Karpas-422 (cell line): ENCODE results near the gene CHST11. TPM values are rescaled to one million over a fixed set of nuclear protein-coding genes. Genes with fewer than 3 reads are reported as not detected.

Source experiments
- DNase-seq: peaks from one replicate; pipeline ENCODE4 v3.0.0-alpha.2; 2015
- H2AFZ ChIP-seq: fragments of 200-600 bp; sonication (generic); 2 replicates; pipeline ENCODE4 v1.6.1; 2014; ENCODE audit warnings: antibody characterized with exemption, low read length, mixed read lengths
- H3K27ac ChIP-seq: fragments of 200-600 bp; sonication (generic); 2 replicates; pipeline ENCODE4 v1.5.1; 2014; ENCODE audit warnings: mild to moderate bottlenecking, low read length, moderate library complexity
- H3K27me3 ChIP-seq: fragments of 200-600 bp; sonication (generic); 2 replicates; pipeline ENCODE4 v1.6.1; 2014; ENCODE audit warnings: low read length, mixed read lengths
- H3K36me3 ChIP-seq: fragments of 200-600 bp; sonication (generic); 2 replicates; pipeline ENCODE4 v1.6.1; 2014; ENCODE audit warnings: low read length, mixed read lengths; ENCODE audit not compliant: insufficient read depth
- H3K4me1 ChIP-seq: fragments of 200-600 bp; sonication (generic); 2 replicates; pipeline ENCODE4 v1.6.1; 2014; ENCODE audit warnings: mild to moderate bottlenecking, low read length, mixed read lengths
- H3K4me2 ChIP-seq: fragments of 200-600 bp; sonication (generic); 2 replicates; pipeline ENCODE4 v1.6.1; 2014; ENCODE audit warnings: low read length, low read depth, mild to moderate bottlenecking; ENCODE audit not compliant: poor library complexity, severe bottlenecking
- H3K4me3 ChIP-seq: fragments of 200-600 bp; sonication (generic); 2 replicates; pipeline ENCODE4 v1.5.1; 2014; ENCODE audit warnings: mild to moderate bottlenecking, antibody characterized with exemption, low read length, mixed read lengths
- H3K79me2 ChIP-seq: fragments of 200-600 bp; sonication (generic); 2 replicates; pipeline ENCODE4 v1.6.1; 2014; ENCODE audit warnings: mild to moderate bottlenecking, low read length, mixed read lengths
- H3K9ac ChIP-seq: fragments of 200-600 bp; sonication (generic); 2 replicates; pipeline ENCODE4 v1.6.0; 2014; ENCODE audit warnings: low read length
- H3K9me2 ChIP-seq: fragments of 200-600 bp; sonication (generic), shearing (Covaris generic); replicated peaks from 2 replicates; pipeline ENCODE4 v1.6.0; 2014; ENCODE audit warnings: mild to moderate bottlenecking, low read length, moderate library complexity; ENCODE audit not compliant: insufficient read depth
- H3K9me3 ChIP-seq: fragments of 300-700, 200-600 bp; sonication (generic); 2 replicates; pipeline ENCODE4 v1.6.1; 2014; ENCODE audit warnings: low read length, mixed read lengths
- H4K20me1 ChIP-seq: fragments of 200-600 bp; sonication (generic); 2 replicates; pipeline ENCODE4 v1.6.1; 2014; ENCODE audit warnings: mild to moderate bottlenecking, antibody characterized with exemption, low read length, low read depth; ENCODE audit not compliant: insufficient read depth
- total RNA-seq: library from RNA; depleted of rRNA; stranded (reverse); fragments of >200 nt; shearing (Covaris generic); gene quantifications from 2 replicates; pipeline ENCODE4 v1.2.3, GENCODE V29; 2014; ENCODE audit warnings: low replicate concordance

The CHST11 gene
- total RNA-seq, 1 experiment from 2014 or later, result not detected

GRCh38 chr12:104681012-104681690 lies 224.4 kb downstream of the CHST11 start:
- Histone ChIP-seq H3K27ac (no peak overlapping the region), H4K20me1 (no peaks in the 10 kb centered on the region), H3K4me1 (peaks cover 7% of the 10 kb centered on the region), H3K9me3 (no peaks in the 10 kb centered on the region), H3K4me2 (no peak overlapping the region), H3K9me2 (no peaks in the 10 kb centered on the region), H3K36me3 (no peaks in the 10 kb centered on the region), H3K9ac (no peak overlapping the region), H3K4me3 (no peak overlapping the region), H2AFZ (no peak overlapping the region), H3K79me2 (no peaks in the 10 kb centered on the region), H3K27me3 (no peaks in the 10 kb centered on the region)
- no peak for DNase-seq

- Histone ChIP-seq H2AFZ (no peak overlapping the region), H3K9ac (no peak overlapping the region), H3K4me2 (no peak overlapping the region), H3K4me3 (no peak overlapping the region), H3K27ac (no peak overlapping the region), H3K4me1 (peaks cover 7% of the 10 kb centered on the region), H4K20me1 (no peaks in the 10 kb centered on the region), H3K79me2 (no peaks in the 10 kb centered on the region), H3K9me2 (no peaks in the 10 kb centered on the region), H3K27me3 (no peaks in the 10 kb centered on the region), H3K36me3 (no peaks in the 10 kb centered on the region), H3K9me3 (no peaks in the 10 kb centered on the region)
- peak; percentile 43 for DNase-seq
Observed at GRCh38 chr12:104682790-104683279, 226.1 kb downstream of the CHST11 start.

- Histone ChIP-seq H3K36me3 (no peaks in the 10 kb centered on the region), H3K27ac (no peak overlapping the region), H2AFZ (no peak overlapping the region), H3K9me2 (no peaks in the 10 kb centered on the region), H3K27me3 (no peaks in the 10 kb centered on the region), H3K9me3 (no peaks in the 10 kb centered on the region), H3K79me2 (no peaks in the 10 kb centered on the region), H3K9ac (no peak overlapping the region), H3K4me1 (peaks cover 7% of the 10 kb centered on the region), H3K4me3 (no peak overlapping the region), H3K4me2 (no peak overlapping the region), H4K20me1 (no peaks in the 10 kb centered on the region)
- DNase-seq, result no peak
Observed at GRCh38 chr12:104683831-104684503, 227.2 kb downstream of the CHST11 start.

- no peaks in the 10 kb centered on the region for H3K36me3 ChIP-seq
- H2AFZ ChIP-seq, result no peak overlapping the region
- no peaks in the 10 kb centered on the region for H4K20me1 ChIP-seq
- H3K9ac ChIP-seq, result no peak overlapping the region
- H3K27me3 ChIP-seq, result no peaks in the 10 kb centered on the region
- H3K9me3 ChIP-seq, result no peaks in the 10 kb centered on the region
- no peaks in the 10 kb centered on the region for H3K79me2 ChIP-seq
- H3K27ac ChIP-seq, result no peak overlapping the region
- H3K4me1 ChIP-seq, result peaks cover 4% of the 10 kb centered on the region
- no peak for DNase-seq
- no peaks in the 10 kb centered on the region for H3K9me2 ChIP-seq
- H3K4me2 ChIP-seq, result no peak overlapping the region
- no peak overlapping the region for H3K4me3 ChIP-seq
Observed at GRCh38 chr12:104684884-104685283, 228.1 kb downstream of the CHST11 start.

GRCh38 chr12:104685366-104685765 lies 228.6 kb downstream of the CHST11 start:
- H3K36me3 ChIP-seq, result no peaks in the 10 kb centered on the region
- no peak overlapping the region for H3K9ac ChIP-seq
- H2AFZ ChIP-seq, result no peak overlapping the region
- no peaks in the 10 kb centered on the region for H4K20me1 ChIP-seq
- no peaks in the 10 kb centered on the region for H3K79me2 ChIP-seq
- no peaks in the 10 kb centered on the region; the same call in 1 of the 2 replicates for H3K4me1 ChIP-seq
- DNase-seq, result no peak
- no peaks in the 10 kb centered on the region for H3K9me3 ChIP-seq
- H3K27ac ChIP-seq, result no peak overlapping the region
- no peak overlapping the region for H3K4me2 ChIP-seq
- H3K4me3 ChIP-seq, result no peak overlapping the region
- H3K27me3 ChIP-seq, result no peaks in the 10 kb centered on the region
- no peaks in the 10 kb centered on the region for H3K9me2 ChIP-seq

GRCh38 chr12:104686196-104686595 lies 229.4 kb downstream of the CHST11 start:
- H4K20me1 ChIP-seq, result no peaks in the 10 kb centered on the region
- H3K9ac ChIP-seq, result no peak overlapping the region
- no peaks in the 10 kb centered on the region for H3K36me3 ChIP-seq
- H3K9me3 ChIP-seq, result no peaks in the 10 kb centered on the region
- no peak overlapping the region for H3K4me2 ChIP-seq
- no peak for DNase-seq
- H3K9me2 ChIP-seq, result no peaks in the 10 kb centered on the region
- H3K4me3 ChIP-seq, result no peak overlapping the region
- H3K79me2 ChIP-seq, result no peaks in the 10 kb centered on the region
- H3K27me3 ChIP-seq, result no peaks in the 10 kb centered on the region
- no peak overlapping the region for H2AFZ ChIP-seq
- H3K27ac ChIP-seq, result no peak overlapping the region
- H3K4me1 ChIP-seq, result no peaks in the 10 kb centered on the region

- no peaks in the 10 kb centered on the region for H3K9me2 ChIP-seq
- no peak overlapping the region for H3K4me3 ChIP-seq
- H3K9ac ChIP-seq, result no peak overlapping the region
- DNase-seq, result no peak
- no peaks in the 10 kb centered on the region for H3K9me3 ChIP-seq
- H3K27me3 ChIP-seq, result no peaks in the 10 kb centered on the region
- H4K20me1 ChIP-seq, result no peaks in the 10 kb centered on the region
- H3K79me2 ChIP-seq, result no peaks in the 10 kb centered on the region
- H3K27ac ChIP-seq, result no peak overlapping the region
- no peak overlapping the region for H2AFZ ChIP-seq
- H3K36me3 ChIP-seq, result no peaks in the 10 kb centered on the region
- H3K4me1 ChIP-seq, result peaks cover 4% of the 10 kb centered on the region
- H3K4me2 ChIP-seq, result no peak overlapping the region
Observed at GRCh38 chr12:104687823-104688573, 231.2 kb downstream of the CHST11 start.

- DNase-seq, result no peak
- Histone ChIP-seq H3K4me1 (peaks cover 4% of the 10 kb centered on the region), H3K9ac (no peak overlapping the region), H3K27ac (no peak overlapping the region), H3K79me2 (no peaks in the 10 kb centered on the region), H3K27me3 (no peaks in the 10 kb centered on the region), H3K4me2 (no peak overlapping the region), H3K4me3 (no peak overlapping the region), H4K20me1 (no peaks in the 10 kb centered on the region), H2AFZ (no peak overlapping the region), H3K36me3 (no peaks in the 10 kb centered on the region), H3K9me2 (no peaks in the 10 kb centered on the region), H3K9me3 (no peaks in the 10 kb centered on the region)
Observed at GRCh38 chr12:104689635-104690034, 232.9 kb downstream of the CHST11 start.
